Subcutaneous adipose tissue (tissue), 4 donors: ENCODE measurements around the gene PDE6B. TPM values are rescaled to one million over a fixed set of nuclear protein-coding genes. Genes with fewer than 3 reads are reported as not detected.

Experiments
- total RNA-seq, 4 donors: library from RNA; depleted of rRNA; stranded (reverse); fragments of >200 nt; gene quantifications; one replicate each; pipeline ENCODE4 v1.1.0, GENCODE V29; 2016
- TF ChIP-seq, protein P1 (sequence below): fragments of 450-650 bp; IDR thresholded peaks from one replicate; pipeline ENCODE4 v1.5.1; 2016; ENCODE audit warnings: low read depth, mild to moderate bottlenecking, control low read depth, antibody characterized with exemption, moderate library complexity

PDE6B gene
- total RNA-seq, 4 donors from 2014 or later = 2.0 to 5.9 (median 3.8) TPM; not detected in 1

DNA sequence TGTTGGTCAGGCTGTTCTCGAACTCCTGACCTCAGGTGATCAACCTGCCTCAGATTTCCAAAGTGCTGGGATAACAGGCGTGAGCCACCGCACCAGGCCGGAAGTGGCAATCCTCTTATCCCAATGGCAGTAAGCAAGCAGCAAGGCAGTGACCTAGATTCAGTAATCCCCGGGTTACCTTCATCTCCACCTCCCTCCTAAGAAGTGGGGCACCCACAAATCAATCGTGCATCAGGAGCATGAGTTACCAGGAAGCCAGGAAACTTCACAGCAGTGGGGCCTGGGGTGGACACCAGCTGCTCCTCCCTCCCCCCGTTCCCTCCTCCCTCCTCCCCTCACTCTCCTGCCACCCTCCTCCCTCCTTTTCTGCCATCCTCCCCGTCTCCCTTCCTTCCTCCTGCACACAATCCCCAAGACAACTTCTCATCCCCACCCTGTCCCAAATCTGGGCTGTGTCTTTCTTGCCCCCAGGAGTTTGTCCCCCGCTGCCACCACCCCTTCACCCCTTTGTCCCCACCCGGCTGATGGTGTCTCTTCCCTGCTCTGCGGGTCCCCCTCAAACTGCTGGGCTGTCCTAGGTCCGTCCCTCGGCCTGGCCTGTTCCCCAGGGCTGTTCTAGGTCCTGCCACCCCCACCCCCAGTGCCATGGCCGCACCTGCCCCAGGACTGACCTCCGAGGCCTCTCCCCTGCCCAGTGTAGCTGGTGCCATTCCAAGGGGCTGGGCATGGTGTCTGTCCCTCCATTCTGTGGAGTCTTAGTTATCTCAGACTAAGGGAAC is 2.2 kb downstream of the PDE6B start:
- TF ChIP-seq, protein P1, sequence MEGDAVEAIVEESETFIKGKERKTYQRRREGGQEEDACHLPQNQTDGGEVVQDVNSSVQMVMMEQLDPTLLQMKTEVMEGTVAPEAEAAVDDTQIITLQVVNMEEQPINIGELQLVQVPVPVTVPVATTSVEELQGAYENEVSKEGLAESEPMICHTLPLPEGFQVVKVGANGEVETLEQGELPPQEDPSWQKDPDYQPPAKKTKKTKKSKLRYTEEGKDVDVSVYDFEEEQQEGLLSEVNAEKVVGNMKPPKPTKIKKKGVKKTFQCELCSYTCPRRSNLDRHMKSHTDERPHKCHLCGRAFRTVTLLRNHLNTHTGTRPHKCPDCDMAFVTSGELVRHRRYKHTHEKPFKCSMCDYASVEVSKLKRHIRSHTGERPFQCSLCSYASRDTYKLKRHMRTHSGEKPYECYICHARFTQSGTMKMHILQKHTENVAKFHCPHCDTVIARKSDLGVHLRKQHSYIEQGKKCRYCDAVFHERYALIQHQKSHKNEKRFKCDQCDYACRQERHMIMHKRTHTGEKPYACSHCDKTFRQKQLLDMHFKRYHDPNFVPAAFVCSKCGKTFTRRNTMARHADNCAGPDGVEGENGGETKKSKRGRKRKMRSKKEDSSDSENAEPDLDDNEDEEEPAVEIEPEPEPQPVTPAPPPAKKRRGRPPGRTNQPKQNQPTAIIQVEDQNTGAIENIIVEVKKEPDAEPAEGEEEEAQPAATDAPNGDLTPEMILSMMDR = no peak

DNA sequence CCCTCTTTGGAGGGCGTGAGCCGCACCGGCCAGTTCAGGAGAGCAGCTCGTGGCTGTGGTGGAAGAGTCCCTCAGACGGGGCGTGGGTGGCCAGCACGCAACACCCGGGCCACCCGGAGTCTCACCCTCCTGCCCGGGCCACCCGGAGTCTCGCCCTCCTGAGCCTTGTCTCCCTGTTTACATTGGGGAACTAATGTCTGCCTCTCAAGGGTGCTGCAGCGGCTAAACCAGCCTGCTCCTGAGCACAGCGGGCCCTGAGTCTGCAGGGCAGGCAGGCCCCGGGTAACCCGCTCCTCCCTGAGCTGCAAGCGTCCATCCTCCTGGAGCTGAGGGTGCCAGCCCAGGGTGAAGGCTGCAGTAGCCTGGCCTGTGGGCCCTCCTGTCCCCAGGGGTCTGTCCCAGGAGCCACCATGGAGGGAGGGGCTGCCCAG is 3.0 kb downstream of the PDE6B start:
- TF ChIP-seq, protein P1 = no peak

DNA sequence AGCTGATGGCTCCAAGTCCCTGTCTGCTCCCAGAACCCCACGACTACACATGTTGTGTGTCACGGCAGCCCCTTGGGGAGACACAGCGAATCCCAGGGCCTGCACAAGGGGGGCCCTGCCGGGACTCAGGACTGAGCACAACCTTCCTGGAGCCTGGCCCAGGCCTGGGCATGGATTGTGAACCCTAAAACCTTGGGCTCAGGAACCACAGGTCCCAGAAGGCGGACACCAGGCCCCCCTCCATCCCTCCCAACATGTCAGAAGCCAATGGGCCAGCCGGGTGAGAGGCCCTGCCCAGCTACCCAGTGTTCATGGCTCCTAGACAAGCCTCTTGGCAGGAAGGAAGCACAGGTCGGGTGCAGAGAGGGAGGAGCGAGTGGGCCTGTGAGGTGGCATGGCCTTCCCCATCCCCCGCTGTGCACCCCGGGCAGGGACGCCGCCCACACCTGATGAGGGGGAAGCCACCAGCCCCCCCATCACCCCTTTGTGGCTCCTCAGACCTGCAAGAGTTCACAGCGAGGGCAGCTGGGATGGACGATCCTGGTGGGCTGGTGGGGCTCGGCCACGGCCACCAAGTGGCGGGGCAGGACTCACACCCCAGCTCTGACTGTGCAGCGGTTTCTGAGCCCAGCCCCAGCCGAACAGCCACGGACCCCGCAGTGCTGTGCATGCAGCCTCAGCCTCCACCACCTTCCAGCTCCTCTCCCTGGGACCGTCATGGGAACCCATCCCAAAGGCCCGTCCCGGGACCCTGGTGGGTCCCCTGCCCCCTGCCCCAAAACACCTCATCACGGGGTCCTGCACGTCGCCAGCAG is 3.7 kb downstream of the PDE6B start:
- TF ChIP-seq, protein P1 = no peak

DNA sequence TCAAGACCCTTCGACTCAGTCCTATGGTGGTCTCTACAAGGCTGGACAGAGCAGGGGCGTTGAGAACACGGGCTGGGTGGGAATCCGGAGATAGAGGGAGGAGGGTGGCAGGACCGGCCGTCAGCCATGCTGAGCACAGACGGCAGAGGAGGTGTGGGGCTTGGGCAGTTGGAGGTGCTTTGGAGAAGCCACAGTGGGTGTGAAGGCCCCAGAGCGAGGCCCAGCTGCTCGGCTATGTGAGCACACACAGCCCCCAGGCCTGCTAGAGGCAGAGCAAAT is 4.2 kb downstream of the PDE6B start:
- TF ChIP-seq, protein P1 = no peak

DNA sequence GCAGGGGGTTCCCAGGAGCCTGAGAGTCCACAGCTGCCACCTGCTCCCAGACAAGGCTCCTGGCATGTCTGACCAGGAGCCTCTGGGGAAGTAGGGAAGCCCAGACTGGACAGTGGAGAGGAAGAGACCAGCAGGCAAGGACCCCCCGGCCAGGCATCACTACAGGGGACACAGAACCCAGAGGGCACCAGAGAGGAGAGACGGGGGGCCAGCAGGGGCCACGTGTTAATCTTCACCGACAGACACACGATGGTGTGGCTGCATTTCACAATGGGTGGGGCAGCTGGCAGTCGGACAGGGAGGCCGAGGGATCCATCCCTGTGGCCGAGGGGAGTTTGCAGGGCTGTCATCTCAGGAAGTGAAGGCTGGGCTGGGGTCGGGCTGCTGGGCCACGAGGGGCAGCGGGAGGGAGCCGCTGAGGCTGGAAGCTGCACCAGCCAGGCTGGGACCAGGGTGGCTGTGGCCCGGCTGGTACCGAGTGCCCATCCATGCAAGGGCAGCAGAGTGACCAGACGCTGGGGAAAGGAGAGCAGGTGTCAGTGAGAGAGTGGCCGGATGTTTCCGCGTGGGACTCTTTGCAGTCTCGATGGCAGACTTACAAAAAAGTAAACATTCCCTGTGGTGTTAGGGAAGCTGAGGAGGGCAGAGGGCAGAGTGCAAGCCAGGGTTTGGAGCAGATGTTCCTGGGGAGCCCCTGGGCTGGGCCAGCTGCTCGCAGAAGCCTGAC is 4.7 kb downstream of the PDE6B start:
- TF ChIP-seq, protein P1 = no peak

DNA sequence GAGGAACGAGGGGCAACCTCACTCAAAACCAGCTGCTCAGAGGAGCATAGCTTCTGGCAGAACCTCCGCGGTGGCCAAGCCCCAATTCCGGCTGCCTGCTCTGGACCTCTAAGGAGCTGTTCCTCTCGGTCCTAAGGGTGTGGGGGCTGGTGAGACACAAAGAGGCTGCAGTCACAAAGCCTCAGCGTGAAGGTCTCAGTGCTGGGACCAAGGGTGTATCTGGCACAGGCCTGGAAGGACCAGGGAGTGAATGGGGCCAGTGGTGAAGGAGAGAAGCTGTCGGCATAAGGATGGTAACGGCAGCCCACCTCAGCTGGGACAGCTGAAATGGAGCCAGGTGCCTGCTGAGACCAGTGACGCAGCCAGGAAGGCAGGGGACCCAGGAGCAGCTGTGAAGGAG is 5.3 kb downstream of the PDE6B start:
- TF ChIP-seq, protein P1 = no peak
